ENCODE measurements around the gene AHI1.
A peak's percentile ranks its signal among the peaks of the same experiment; 100 is the strongest.

Gene AHI1

DNA sequence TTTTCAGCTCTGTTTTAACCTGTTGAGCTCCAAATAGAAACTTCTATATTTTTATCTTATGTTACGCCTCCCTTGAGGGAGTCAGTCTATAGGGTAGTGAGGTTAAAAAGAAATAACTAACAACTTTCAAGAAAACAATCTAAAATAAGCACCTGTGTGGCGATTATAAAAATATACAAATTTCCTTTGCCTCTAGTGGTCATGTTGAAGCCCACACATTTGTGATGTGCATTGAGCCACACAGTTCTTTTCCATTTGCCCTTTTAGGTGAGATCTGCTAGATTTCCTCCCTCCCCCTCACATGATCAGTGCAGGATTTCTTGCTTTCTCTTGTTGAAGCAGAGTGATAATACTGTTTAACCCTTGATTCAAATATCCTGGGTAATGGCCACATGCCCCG lies 232.3 kb downstream of the AHI1 start:
- peak overlapping the region; percentile 86 for H3K27ac ChIP-seq (ENCODE audit: low read length)
- H3K27me3 ChIP-seq (ENCODE audit: insufficient read depth, low read length, poor library complexity), result no peaks in the 10 kb centered on the region
- no peak for TF ChIP-seq EZH2 (IDR thresholded peaks at IDR 0.05; ENCODE audit: borderline replicate concordance, low read depth, low read length, severe bottlenecking)
- TF ChIP-seq, protein P1, sequence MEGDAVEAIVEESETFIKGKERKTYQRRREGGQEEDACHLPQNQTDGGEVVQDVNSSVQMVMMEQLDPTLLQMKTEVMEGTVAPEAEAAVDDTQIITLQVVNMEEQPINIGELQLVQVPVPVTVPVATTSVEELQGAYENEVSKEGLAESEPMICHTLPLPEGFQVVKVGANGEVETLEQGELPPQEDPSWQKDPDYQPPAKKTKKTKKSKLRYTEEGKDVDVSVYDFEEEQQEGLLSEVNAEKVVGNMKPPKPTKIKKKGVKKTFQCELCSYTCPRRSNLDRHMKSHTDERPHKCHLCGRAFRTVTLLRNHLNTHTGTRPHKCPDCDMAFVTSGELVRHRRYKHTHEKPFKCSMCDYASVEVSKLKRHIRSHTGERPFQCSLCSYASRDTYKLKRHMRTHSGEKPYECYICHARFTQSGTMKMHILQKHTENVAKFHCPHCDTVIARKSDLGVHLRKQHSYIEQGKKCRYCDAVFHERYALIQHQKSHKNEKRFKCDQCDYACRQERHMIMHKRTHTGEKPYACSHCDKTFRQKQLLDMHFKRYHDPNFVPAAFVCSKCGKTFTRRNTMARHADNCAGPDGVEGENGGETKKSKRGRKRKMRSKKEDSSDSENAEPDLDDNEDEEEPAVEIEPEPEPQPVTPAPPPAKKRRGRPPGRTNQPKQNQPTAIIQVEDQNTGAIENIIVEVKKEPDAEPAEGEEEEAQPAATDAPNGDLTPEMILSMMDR (IDR thresholded peaks at IDR 0.05; ENCODE audit: borderline replicate concordance, extremely low read depth, low read length, poor library complexity, severe bottlenecking), result peak; percentile 32
- no peaks in the 10 kb centered on the region for H3K9me3 ChIP-seq (ENCODE audit: insufficient read depth, low read length, severe bottlenecking)
- no peak overlapping the region for H3K4me3 ChIP-seq (ENCODE audit: low read depth in 1 of 2, low read length in 2 of 2)
- peak overlapping the region; percentile 34 for H2AFZ ChIP-seq (ENCODE audit: low read depth, low read length)
- no peak for DNase-seq
- H3K36me3 ChIP-seq (ENCODE audit: insufficient read depth, low read length), result no peaks in the 10 kb centered on the region
- H3K9ac ChIP-seq (ENCODE audit: low read depth, low read length), result no peak overlapping the region
- ATAC-seq (ENCODE audit: insufficient read depth, low read depth), result no peak
- no peaks in the 10 kb centered on the region for H4K20me1 ChIP-seq (ENCODE audit: insufficient read depth, low read length)
- peaks cover 52% of the 10 kb centered on the region for H3K4me1 ChIP-seq (ENCODE audit: insufficient read depth, low read length)
- H3K4me2 ChIP-seq (ENCODE audit: insufficient read depth, low read length), result no peak overlapping the region
- no peaks in the 10 kb centered on the region for H3K79me2 ChIP-seq (ENCODE audit: insufficient read depth, low read length)

DNA sequence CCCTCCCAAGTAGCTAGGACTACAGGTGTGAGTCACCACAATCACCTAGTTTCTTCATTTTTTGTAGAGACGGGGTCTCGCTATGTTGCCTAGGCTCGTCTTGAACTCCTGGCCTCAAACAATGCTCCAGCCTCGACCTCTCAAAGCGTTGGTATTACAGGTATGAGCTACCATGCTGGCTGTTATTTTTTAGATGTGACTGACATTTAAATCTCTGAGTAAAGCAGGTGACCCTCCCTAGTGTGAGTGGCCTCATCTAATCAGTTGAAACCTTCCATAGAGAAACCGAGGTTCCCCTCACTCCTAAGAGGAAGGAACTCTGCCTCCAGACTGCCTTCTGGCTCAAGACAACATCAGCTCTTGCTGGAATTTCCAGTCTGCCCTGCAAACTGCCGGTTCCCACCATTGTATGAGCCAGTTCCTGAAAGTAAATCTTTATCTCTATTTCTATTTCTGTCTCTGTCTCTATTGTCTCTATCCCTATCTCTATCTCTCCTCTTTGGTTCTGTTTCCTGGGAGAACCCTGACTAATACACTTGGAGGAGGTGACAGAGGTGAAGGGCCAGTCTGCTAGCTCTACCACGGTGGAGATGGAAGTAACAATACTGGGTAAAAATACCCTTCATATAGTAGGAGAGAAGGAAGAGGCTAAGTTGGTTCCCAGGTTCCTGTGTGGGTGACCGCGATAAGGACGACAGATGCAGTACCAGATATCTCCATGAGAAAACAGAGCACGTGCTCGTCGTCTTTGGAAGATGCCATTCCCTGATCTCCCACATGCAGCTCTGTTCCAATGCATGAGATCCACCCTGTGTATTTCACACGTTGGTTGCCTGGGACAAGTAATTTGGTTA lies 235.4 kb downstream of the AHI1 start:
- Histone ChIP-seq H3K27me3 (ENCODE audit: insufficient read depth, low read length, poor library complexity) (no peaks in the 10 kb centered on the region), H3K9ac (ENCODE audit: low read depth, low read length) (no peak overlapping the region), H3K4me3 (ENCODE audit: low read depth in 1 of 2, low read length in 2 of 2) (no peak overlapping the region), H2AFZ (ENCODE audit: low read depth, low read length) (no peak overlapping the region), H4K20me1 (ENCODE audit: insufficient read depth, low read length) (no peaks in the 10 kb centered on the region), H3K27ac (ENCODE audit: low read length) (no peak overlapping the region; the same call in 1 of the 2 replicates), H3K4me2 (ENCODE audit: insufficient read depth, low read length) (no peak overlapping the region), H3K79me2 (ENCODE audit: insufficient read depth, low read length) (no peaks in the 10 kb centered on the region), H3K4me1 (ENCODE audit: insufficient read depth, low read length) (peaks cover 43% of the 10 kb centered on the region), H3K9me3 (ENCODE audit: insufficient read depth, low read length, severe bottlenecking) (no peaks in the 10 kb centered on the region), H3K36me3 (ENCODE audit: insufficient read depth, low read length) (no peaks in the 10 kb centered on the region)
- DNase-seq (no peak), ATAC-seq (ENCODE audit: insufficient read depth, low read depth) (no peak)
- no peak for TF ChIP-seq EZH2 (IDR thresholded peaks at IDR 0.05; ENCODE audit: borderline replicate concordance, low read depth, low read length, severe bottlenecking)

DNA sequence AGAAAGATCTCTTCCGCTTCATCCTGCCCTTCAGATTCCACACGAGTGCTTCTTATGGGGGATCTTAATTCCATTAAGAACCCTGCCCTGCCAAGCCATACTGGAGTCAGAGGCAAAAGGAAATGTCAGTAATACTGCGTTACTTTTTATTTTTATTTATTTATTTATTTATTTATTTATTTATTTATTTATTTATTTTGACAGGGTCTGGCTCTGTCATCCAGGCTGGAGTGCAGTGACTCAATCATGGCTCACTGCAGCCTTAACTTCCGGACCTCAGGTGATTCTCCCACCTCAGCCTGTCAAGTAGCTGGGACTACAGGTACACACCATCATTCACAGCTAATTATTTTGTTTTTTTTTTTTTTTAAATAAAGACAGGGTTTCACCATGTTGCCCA lies 236.9 kb downstream of the AHI1 start:
- Histone ChIP-seq H3K27me3 (ENCODE audit: insufficient read depth, low read length, poor library complexity) (no peaks in the 10 kb centered on the region), H3K9ac (ENCODE audit: low read depth, low read length) (no peak overlapping the region), H3K27ac (ENCODE audit: low read length) (0 out of 2 replicates have a peak overlapping the region, but pooled peaks have one; percentile 9), H3K4me1 (ENCODE audit: insufficient read depth, low read length) (peaks cover 30% of the 10 kb centered on the region), H3K9me3 (ENCODE audit: insufficient read depth, low read length, severe bottlenecking) (no peaks in the 10 kb centered on the region), H3K79me2 (ENCODE audit: insufficient read depth, low read length) (no peaks in the 10 kb centered on the region), H3K36me3 (ENCODE audit: insufficient read depth, low read length) (no peaks in the 10 kb centered on the region), H4K20me1 (ENCODE audit: insufficient read depth, low read length) (no peaks in the 10 kb centered on the region), H3K4me3 (ENCODE audit: low read depth in 1 of 2, low read length in 2 of 2) (no peak overlapping the region), H3K4me2 (ENCODE audit: insufficient read depth, low read length) (no peak overlapping the region), H2AFZ (ENCODE audit: low read depth, low read length) (no peak overlapping the region)
- TF ChIP-seq EZH2 (IDR thresholded peaks at IDR 0.05; ENCODE audit: borderline replicate concordance, low read depth, low read length, severe bottlenecking), result no peak
- TF ChIP-seq, protein P1 (IDR thresholded peaks at IDR 0.05; ENCODE audit: borderline replicate concordance, extremely low read depth, low read length, poor library complexity, severe bottlenecking), result no peak
- ATAC-seq (ENCODE audit: insufficient read depth, low read depth), result no peak
- DNase-seq, result no peak

DNA sequence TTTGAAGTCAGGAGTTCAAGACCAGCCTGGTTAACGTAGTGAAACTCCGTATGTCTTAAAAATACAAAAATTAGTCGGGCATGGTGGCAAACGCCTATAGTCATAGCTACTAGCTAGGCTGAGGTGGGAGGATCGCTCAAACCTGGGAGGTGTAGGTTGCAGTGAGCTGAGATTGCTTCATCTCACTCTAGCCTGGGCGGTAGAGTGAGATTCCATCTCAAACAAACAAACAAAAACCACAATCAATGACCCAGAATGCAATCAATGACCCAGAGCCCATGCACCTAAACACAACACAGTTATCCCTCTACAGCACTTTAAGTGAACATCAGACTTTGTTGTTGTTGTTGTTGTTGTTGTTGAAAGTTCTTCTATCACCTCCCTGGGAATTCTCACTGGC lies 238.6 kb downstream of the AHI1 start:
- no peak for ATAC-seq (ENCODE audit: insufficient read depth, low read depth)
- Histone ChIP-seq H3K36me3 (ENCODE audit: insufficient read depth, low read length) (no peaks in the 10 kb centered on the region), H2AFZ (ENCODE audit: low read depth, low read length) (0 out of 2 replicates have a peak overlapping the region, but pooled peaks have one; percentile 8), H3K4me2 (ENCODE audit: insufficient read depth, low read length) (no peak overlapping the region), H3K4me3 (ENCODE audit: low read depth in 1 of 2, low read length in 2 of 2) (no peak overlapping the region), H3K9ac (ENCODE audit: low read depth, low read length) (no peak overlapping the region), H4K20me1 (ENCODE audit: insufficient read depth, low read length) (no peaks in the 10 kb centered on the region), H3K4me1 (ENCODE audit: insufficient read depth, low read length) (peaks cover 24% of the 10 kb centered on the region), H3K9me3 (ENCODE audit: insufficient read depth, low read length, severe bottlenecking) (no peaks in the 10 kb centered on the region), H3K79me2 (ENCODE audit: insufficient read depth, low read length) (no peaks in the 10 kb centered on the region), H3K27ac (ENCODE audit: low read length) (no peak overlapping the region), H3K27me3 (ENCODE audit: insufficient read depth, low read length, poor library complexity) (no peaks in the 10 kb centered on the region)
- no peak for DNase-seq
- TF ChIP-seq, protein P1 (IDR thresholded peaks at IDR 0.05; ENCODE audit: borderline replicate concordance, extremely low read depth, low read length, poor library complexity, severe bottlenecking), result no peak
- TF ChIP-seq EZH2 (IDR thresholded peaks at IDR 0.05; ENCODE audit: borderline replicate concordance, low read depth, low read length, severe bottlenecking), result no peak
